WTC11 (cell line): Measurements from ENCODE around the gene NAA80. TPM values are rescaled to one million over a fixed set of nuclear protein-coding genes. Genes with fewer than 3 reads are reported as not detected.

Experiments used
- ATAC-seq: fragments of 200-7000 bp; cut with Tn5 transposase; 2 replicates; pipeline ENCODE4 v1.10.0; 2021; ENCODE audit warnings: mild to moderate bottlenecking, moderate library complexity
- CTCF ChIA-PET: fragments of 300-600 bp; sonication (Branson Sonifier 250); formaldehyde crosslinking; loops from one replicate; lab custom pipeline; 2021; ENCODE audit warnings: antibody characterized with exemption; lab: Charles Lee
- POLR2A ChIA-PET: fragments of 350-600 bp; sonication (Branson Sonifier 250); formaldehyde crosslinking; loops from one replicate; lab custom pipeline; 2021; ENCODE audit warnings: antibody characterized with exemption; lab: Charles Lee
- DNase-seq: peaks from one replicate; pipeline ENCODE4 v3.0.0; 2021; ENCODE audit warnings: low spot score
- H3K27ac Mint-ChIP-seq: 2 replicates; pipeline ENCODE4 v1.8.0; 2021; ENCODE audit warnings: mixed read lengths
- H3K27me3 Mint-ChIP-seq: 2 replicates; pipeline ENCODE4 v1.8.0; 2021; ENCODE audit warnings: low read depth, mild to moderate bottlenecking, moderate library complexity, mixed read lengths
- H3K36me3 Mint-ChIP-seq: 2 replicates; pipeline ENCODE4 v1.8.0; 2021; ENCODE audit warnings: mixed read lengths
- H3K4me1 Mint-ChIP-seq: 2 replicates; pipeline ENCODE4 v1.8.0; 2022; ENCODE audit warnings: mixed read lengths
- H3K4me3 Mint-ChIP-seq: 2 replicates; pipeline ENCODE4 v1.8.0; 2021; ENCODE audit warnings: mild to moderate bottlenecking, moderate library complexity, mixed read lengths
- H3K9me3 Mint-ChIP-seq: 2 replicates; pipeline ENCODE4 v1.8.0; 2021; ENCODE audit warnings: mixed read lengths
- AFF4 ChIP-seq: sonication (generic); formaldehyde crosslinking; IDR thresholded peaks from 2 replicates; pipeline ENCODE4 v1.8.1; 2023; ENCODE audit warnings: mild to moderate bottlenecking, missing genetic modification reagents, borderline replicate concordance
- AR ChIP-seq: fragments of 250-450 bp; sonication (Bioruptor Pico); IDR thresholded peaks from 2 replicates; pipeline ENCODE4 v1.9.0; 2021; ENCODE audit warnings: mild to moderate bottlenecking
- ARID4B ChIP-seq: sonication (generic); formaldehyde crosslinking; IDR thresholded peaks from 2 replicates; pipeline ENCODE4 v1.8.0; 2023; ENCODE audit warnings: missing genetic modification reagents, mild to moderate bottlenecking, borderline replicate concordance
- ATF6 ChIP-seq: sonication (generic); formaldehyde crosslinking; IDR thresholded peaks from 2 replicates; pipeline ENCODE4 v1.8.1; 2023; ENCODE audit warnings: mild to moderate bottlenecking, missing genetic modification reagents
- ERG ChIP-seq: fragments of 250-450 bp; sonication (Bioruptor Pico); IDR thresholded peaks from 2 replicates; pipeline ENCODE4 v1.8.0; 2021; ENCODE audit warnings: mild to moderate bottlenecking
- ESRRA ChIP-seq: sonication (generic); formaldehyde crosslinking; IDR thresholded peaks from 2 replicates; pipeline ENCODE4 v1.8.1; 2022; ENCODE audit warnings: mild to moderate bottlenecking, missing genetic modification reagents, borderline replicate concordance
- JUN ChIP-seq: sonication (generic); formaldehyde crosslinking; IDR thresholded peaks from 2 replicates; pipeline ENCODE4 v1.8.0; 2023; ENCODE audit warnings: mild to moderate bottlenecking, missing genetic modification reagents
- MAX ChIP-seq: sonication (generic); formaldehyde crosslinking; IDR thresholded peaks from 2 replicates; pipeline ENCODE4 v1.8.0; 2022; ENCODE audit warnings: mild to moderate bottlenecking, missing genetic modification reagents
- MLX ChIP-seq: sonication (generic); formaldehyde crosslinking; IDR thresholded peaks from 2 replicates; pipeline ENCODE4 v1.8.1; 2023; ENCODE audit warnings: mild to moderate bottlenecking, missing genetic modification reagents, moderate library complexity
- NR1H2 ChIP-seq: sonication (generic); formaldehyde crosslinking; IDR thresholded peaks from 2 replicates; pipeline ENCODE4 v1.9.0; 2021; ENCODE audit warnings: mild to moderate bottlenecking, moderate library complexity, missing genetic modification reagents
- NR2C2 ChIP-seq: sonication (generic); formaldehyde crosslinking; IDR thresholded peaks from 2 replicates; pipeline ENCODE4 v1.8.0; 2022; ENCODE audit warnings: mild to moderate bottlenecking, missing genetic modification reagents
- OVOL2 ChIP-seq: fragments of 250-450 bp; sonication (Bioruptor Pico); IDR thresholded peaks from 2 replicates; pipeline ENCODE4 v1.9.0; 2021; ENCODE audit warnings: mild to moderate bottlenecking, borderline replicate concordance
- PREB ChIP-seq: sonication (generic); formaldehyde crosslinking; IDR thresholded peaks from 2 replicates; pipeline ENCODE4 v1.8.1; 2022; ENCODE audit warnings: mild to moderate bottlenecking, missing genetic modification reagents, moderate library complexity, borderline replicate concordance
- RORB ChIP-seq: fragments of 250-450 bp; sonication (Bioruptor Pico); IDR thresholded peaks from 2 replicates; pipeline ENCODE4 v1.9.0; 2021; ENCODE audit warnings: mild to moderate bottlenecking
- SMAD3 ChIP-seq: sonication (generic); formaldehyde crosslinking; IDR thresholded peaks from 2 replicates; pipeline ENCODE4 v1.8.0; 2022; ENCODE audit warnings: missing genetic modification reagents, mild to moderate bottlenecking, borderline replicate concordance
- TEAD4 ChIP-seq: sonication (generic); formaldehyde crosslinking; IDR thresholded peaks from 2 replicates; pipeline ENCODE4 v1.8.0; 2022; ENCODE audit warnings: mild to moderate bottlenecking, missing genetic modification reagents
- ZNF121 ChIP-seq: sonication (generic); formaldehyde crosslinking; IDR thresholded peaks from 2 replicates; pipeline ENCODE4 v1.8.0; 2023; ENCODE audit warnings: missing genetic modification reagents
- ZNF232 ChIP-seq: sonication (generic); formaldehyde crosslinking; IDR thresholded peaks from 2 replicates; pipeline ENCODE4 v1.8.0; 2022; ENCODE audit warnings: mild to moderate bottlenecking, missing genetic modification reagents
- total RNA-seq: library from RNA; stranded (reverse); gene quantifications from 3 replicates; pipeline ENCODE4 v1.2.3, GENCODE V29; 2021

Gene NAA80
- total RNA-seq, 1 experiment from 2014 or later = 17.3 TPM

- TF ChIP-seq ARID4B (no peak), MAX (CRISPR knock-in tag) (no peak), JUN (no peak), SMAD3 (CRISPR knock-in tag) (no peak), ZNF121 (CRISPR knock-in tag) (no peak), AR (CRISPR knock-in tag) (no peak), TEAD4 (CRISPR knock-in tag) (no peak)
These were observed 40.4 kb upstream of the NAA80 start (continued) for GRCh38 chr3:50339485-50340146.

- Mint-ChIP-seq H3K9me3 (no peaks in the 10 kb centered on the region), H3K36me3 (no peaks in the 10 kb centered on the region), H3K27ac (no peak overlapping the region), H3K4me3 (peak overlapping the region; percentile 95), H3K27me3 (peaks cover 60% of the 10 kb centered on the region), H3K4me1 (peaks cover 33% of the 10 kb centered on the region)
- ATAC-seq (no peak), DNase-seq (no peak)
- POLR2A ChIA-PET = interaction anchor here (0.6 kb wide), 1 partner anchor 127 kb away, joined by 4 read pairs; no protein-coding TSS in a partner anchor
- CTCF ChIA-PET = interaction anchor here (0.7 to 2.6 kb wide), 3 partner anchors 9 to 92 kb away, joined by 3 to 21 read pairs (median 12); partner anchors contain the start of gene HYAL1
- no peak for TF ChIP-seq ERG (CRISPR knock-in tag)
- no peak for TF ChIP-seq NR2C2 (CRISPR knock-in tag)
- no peak for TF ChIP-seq NR1H2 (CRISPR knock-in tag)
- no peak for TF ChIP-seq MLX
- no peak for TF ChIP-seq ZNF232 (CRISPR knock-in tag)
- TF ChIP-seq RORB (CRISPR knock-in tag) = no peak
- no peak for TF ChIP-seq PREB
- TF ChIP-seq AFF4 (CRISPR knock-in tag) = no peak
- no peak for TF ChIP-seq OVOL2
- no peak for TF ChIP-seq ESRRA (CRISPR knock-in tag)
- no peak for TF ChIP-seq ATF6 (CRISPR knock-in tag)
These were observed 39.8 kb upstream of the NAA80 start for GRCh38 chr3:50338965-50339364.
